ENCODE results near the gene RPS26. TPM values are rescaled to one million over a fixed set of nuclear protein-coding genes. Genes with fewer than 3 reads are reported as not detected.

The RPS26 gene
- total and polyA plus RNA-seq, 9 of the 15 experiments (the other 6 are each of a cell fraction or from before 2014, with no cell fraction given), result 70.2 to 1,589 (median 852) TPM

DNA sequence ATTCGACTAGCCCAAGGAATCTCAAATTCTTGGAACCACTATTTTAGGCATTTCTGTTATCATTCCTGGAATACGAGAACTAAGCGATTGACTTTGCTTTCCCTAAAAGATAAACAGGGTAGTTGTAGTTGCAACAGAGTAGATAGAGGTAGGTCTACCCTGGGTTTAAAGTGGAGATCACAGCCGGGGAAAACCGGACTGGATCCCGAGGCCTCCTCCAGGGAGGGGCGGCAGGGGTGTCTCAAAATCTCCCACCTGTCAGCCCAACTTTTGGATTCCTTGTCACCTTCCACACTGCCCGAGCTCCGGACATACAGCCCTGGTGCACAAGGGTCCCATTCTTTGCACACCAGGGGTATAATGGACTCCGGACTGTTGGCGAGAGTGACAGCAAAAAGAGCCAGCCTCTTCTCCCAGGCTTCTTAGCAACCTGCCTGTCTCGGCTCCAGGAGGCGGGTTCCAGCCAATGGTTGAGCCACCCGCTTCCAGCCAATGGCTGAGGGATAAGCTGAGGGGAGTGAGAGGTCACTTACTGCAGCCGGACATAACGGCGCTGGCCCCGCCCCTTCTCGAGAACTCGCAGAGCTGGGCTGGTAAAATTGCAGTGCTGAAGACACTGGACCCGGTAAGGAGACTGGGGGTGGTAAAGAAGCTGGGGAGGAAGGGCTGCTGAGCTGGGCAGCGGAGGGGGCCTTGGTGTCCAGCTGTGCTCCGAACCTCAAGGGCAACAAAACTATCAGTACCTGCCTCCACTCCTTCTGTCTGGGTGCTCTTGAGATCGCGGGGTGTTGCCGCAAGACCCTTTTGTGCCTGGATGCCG, 44.8 kb upstream of the RPS26 start, which contains the start of gene SUOX (continued):
- TF ChIP-seq, protein P1, sequence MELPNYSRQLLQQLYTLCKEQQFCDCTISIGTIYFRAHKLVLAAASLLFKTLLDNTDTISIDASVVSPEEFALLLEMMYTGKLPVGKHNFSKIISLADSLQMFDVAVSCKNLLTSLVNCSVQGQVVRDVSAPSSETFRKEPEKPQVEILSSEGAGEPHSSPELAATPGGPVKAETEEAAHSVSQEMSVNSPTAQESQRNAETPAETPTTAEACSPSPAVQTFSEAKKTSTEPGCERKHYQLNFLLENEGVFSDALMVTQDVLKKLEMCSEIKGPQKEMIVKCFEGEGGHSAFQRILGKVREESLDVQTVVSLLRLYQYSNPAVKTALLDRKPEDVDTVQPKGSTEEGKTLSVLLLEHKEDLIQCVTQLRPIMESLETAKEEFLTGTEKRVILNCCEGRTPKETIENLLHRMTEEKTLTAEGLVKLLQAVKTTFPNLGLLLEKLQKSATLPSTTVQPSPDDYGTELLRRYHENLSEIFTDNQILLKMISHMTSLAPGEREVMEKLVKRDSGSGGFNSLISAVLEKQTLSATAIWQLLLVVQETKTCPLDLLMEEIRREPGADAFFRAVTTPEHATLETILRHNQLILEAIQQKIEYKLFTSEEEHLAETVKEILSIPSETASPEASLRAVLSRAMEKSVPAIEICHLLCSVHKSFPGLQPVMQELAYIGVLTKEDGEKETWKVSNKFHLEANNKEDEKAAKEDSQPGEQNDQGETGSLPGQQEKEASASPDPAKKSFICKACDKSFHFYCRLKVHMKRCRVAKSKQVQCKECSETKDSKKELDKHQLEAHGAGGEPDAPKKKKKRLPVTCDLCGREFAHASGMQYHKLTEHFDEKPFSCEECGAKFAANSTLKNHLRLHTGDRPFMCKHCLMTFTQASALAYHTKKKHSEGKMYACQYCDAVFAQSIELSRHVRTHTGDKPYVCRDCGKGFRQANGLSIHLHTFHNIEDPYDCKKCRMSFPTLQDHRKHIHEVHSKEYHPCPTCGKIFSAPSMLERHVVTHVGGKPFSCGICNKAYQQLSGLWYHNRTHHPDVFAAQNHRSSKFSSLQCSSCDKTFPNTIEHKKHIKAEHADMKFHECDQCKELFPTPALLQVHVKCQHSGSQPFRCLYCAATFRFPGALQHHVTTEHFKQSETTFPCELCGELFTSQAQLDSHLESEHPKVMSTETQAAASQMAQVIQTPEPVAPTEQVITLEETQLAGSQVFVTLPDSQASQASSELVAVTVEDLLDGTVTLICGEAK (IDR thresholded peaks at IDR 0.05), result 0 out of 2 replicates have a peak, but pooled peaks have one; percentile 48
- TF ChIP-seq, protein P1 (CRISPR knock-in tag; IDR thresholded peaks at IDR 0.05), result no peak
